Measurements from ENCODE around the gene PCDHGA6. TPM values are rescaled to one million over a fixed set of nuclear protein-coding genes. Genes with fewer than 3 reads are reported as not detected.
"Not testable (repeated sequence)": the region's sequence is repeated elsewhere in the genome, so short reads cannot be mapped to it uniquely, and the experiment has no call there.

The PCDHGA6 gene
- total RNA-seq, 1 donor from 2014 or later = 0.41 TPM

DNA sequence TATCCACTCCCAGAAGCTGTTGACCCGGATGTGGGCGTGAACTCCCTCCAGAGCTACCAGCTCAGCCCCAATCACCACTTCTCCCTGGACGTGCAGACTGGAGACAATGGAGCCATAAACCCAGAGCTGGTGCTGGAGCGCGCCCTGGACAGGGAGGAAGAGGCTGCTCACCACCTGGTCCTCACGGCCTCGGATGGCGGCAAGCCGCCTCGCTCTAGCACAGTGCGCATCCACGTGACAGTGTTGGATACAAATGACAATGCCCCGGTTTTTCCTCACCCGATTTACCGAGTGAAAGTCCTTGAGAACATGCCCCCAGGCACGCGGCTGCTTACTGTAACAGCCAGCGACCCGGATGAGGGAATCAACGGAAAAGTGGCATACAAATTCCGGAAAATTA, 19.6 kb downstream of the PCDHGA6 start:
- Mint-ChIP-seq H3K4me1 (ENCODE audit: low read depth, unreplicated experiment) (peaks cover 1% of the 10 kb centered on the region), H3K27me3 (ENCODE audit: low read depth, unreplicated experiment) (no peaks in the 10 kb centered on the region), H3K9me3 (ENCODE audit: unreplicated experiment) (peaks cover 42% of the 10 kb centered on the region), H3K4me3 (ENCODE audit: unreplicated experiment) (no peak overlapping the region), H3K27ac (ENCODE audit: unreplicated experiment) (no peak overlapping the region), H3K36me3 (ENCODE audit: low read depth, unreplicated experiment) (peaks cover 26% of the 10 kb centered on the region)
- no peaks in the 10 kb centered on the region for H3K79me2 ChIP-seq (ENCODE audit: insufficient read depth, low read length)
- no peak overlapping the region for H3K4me2 ChIP-seq (ENCODE audit: low read length)
- peaks cover 45% of the 10 kb centered on the region for H3K9me3 ChIP-seq (ENCODE audit: insufficient read depth, low read depth, low read length)
- no peak overlapping the region for H3K4me3 ChIP-seq (ENCODE audit: insufficient read depth, low read depth, low read length)
- no peaks in the 10 kb centered on the region for H3K4me1 ChIP-seq (ENCODE audit: insufficient read depth, low read length)
- no peak for FAIRE-seq
- no peak overlapping the region for H2AFZ ChIP-seq (ENCODE audit: low read depth, low read length)
- H3K27ac ChIP-seq (ENCODE audit: low read depth, low read length) = no peak overlapping the region
- DNase-seq (ENCODE audit: low read depth) = no peak
- TF ChIP-seq, protein P1, sequence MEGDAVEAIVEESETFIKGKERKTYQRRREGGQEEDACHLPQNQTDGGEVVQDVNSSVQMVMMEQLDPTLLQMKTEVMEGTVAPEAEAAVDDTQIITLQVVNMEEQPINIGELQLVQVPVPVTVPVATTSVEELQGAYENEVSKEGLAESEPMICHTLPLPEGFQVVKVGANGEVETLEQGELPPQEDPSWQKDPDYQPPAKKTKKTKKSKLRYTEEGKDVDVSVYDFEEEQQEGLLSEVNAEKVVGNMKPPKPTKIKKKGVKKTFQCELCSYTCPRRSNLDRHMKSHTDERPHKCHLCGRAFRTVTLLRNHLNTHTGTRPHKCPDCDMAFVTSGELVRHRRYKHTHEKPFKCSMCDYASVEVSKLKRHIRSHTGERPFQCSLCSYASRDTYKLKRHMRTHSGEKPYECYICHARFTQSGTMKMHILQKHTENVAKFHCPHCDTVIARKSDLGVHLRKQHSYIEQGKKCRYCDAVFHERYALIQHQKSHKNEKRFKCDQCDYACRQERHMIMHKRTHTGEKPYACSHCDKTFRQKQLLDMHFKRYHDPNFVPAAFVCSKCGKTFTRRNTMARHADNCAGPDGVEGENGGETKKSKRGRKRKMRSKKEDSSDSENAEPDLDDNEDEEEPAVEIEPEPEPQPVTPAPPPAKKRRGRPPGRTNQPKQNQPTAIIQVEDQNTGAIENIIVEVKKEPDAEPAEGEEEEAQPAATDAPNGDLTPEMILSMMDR (IDR thresholded peaks at IDR 0.05; ENCODE audit: insufficient read depth, low read depth, low read length) = no peak
- TF ChIP-seq EZH2 (IDR thresholded peaks at IDR 0.05; ENCODE audit: insufficient read depth, low read length) = no peak
- H3K27me3 ChIP-seq (ENCODE audit: insufficient read depth, low read length) = no peaks in the 10 kb centered on the region
- no peaks in the 10 kb centered on the region for H3K36me3 ChIP-seq (ENCODE audit: insufficient read depth, low read length)
- no peaks in the 10 kb centered on the region for H4K20me1 ChIP-seq (ENCODE audit: insufficient read depth, low read length)
- no peak overlapping the region for H3K9ac ChIP-seq (ENCODE audit: low read length)

DNA sequence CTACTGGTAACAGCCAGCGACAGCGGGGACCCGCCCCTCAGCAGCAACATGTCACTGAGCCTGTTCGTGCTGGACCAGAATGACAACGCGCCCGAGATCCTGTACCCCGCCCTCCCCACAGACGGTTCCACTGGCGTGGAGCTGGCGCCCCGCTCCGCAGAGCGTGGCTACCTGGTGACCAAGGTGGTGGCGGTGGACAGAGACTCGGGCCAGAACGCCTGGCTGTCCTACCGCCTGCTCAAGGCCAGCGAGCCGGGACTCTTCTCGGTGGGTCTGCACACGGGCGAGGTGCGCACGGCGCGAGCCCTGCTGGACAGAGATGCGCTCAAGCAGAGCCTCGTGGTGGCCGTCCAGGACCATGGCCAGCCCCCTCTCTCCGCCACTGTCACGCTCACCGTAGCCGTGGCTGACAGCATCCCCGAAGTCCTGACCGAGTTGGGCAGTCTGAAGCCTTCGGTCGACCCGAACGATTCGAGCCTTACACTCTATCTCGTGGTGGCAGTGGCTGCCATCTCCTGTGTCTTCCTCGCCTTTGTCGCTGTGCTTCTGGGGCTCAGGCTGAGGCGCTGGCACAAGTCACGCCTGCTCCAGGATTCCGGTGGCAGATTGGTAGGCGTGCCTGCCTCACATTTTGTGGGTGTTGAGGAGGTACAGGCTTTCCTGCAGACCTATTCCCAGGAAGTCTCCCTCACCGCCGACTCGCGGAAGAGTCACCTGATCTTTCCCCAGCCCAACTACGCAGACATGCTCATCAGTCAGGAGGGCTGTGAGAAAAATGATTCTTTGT, 20.9 kb downstream of the PCDHGA6 start:
- H3K36me3 ChIP-seq (ENCODE audit: insufficient read depth, low read length); H3K4me3 Mint-ChIP-seq (ENCODE audit: unreplicated experiment); H3K9ac ChIP-seq (ENCODE audit: low read length); H3K27me3 ChIP-seq (ENCODE audit: insufficient read depth, low read length); DNase-seq (ENCODE audit: low read depth); H3K4me1 ChIP-seq (ENCODE audit: insufficient read depth, low read length); H3K27me3 Mint-ChIP-seq (ENCODE audit: low read depth, unreplicated experiment); H3K4me1 Mint-ChIP-seq (ENCODE audit: low read depth, unreplicated experiment); FAIRE-seq; H3K79me2 ChIP-seq (ENCODE audit: insufficient read depth, low read length); H4K20me1 ChIP-seq (ENCODE audit: insufficient read depth, low read length); H3K27ac ChIP-seq (ENCODE audit: low read depth, low read length); H3K4me3 ChIP-seq (ENCODE audit: insufficient read depth, low read depth, low read length); H3K4me2 ChIP-seq (ENCODE audit: low read length); H3K27ac Mint-ChIP-seq (ENCODE audit: unreplicated experiment); H2AFZ ChIP-seq (ENCODE audit: low read depth, low read length): not testable (repeated sequence)
- peaks cover 34% of the 10 kb centered on the region for H3K36me3 Mint-ChIP-seq (ENCODE audit: low read depth, unreplicated experiment)
- peaks cover 44% of the 10 kb centered on the region for H3K9me3 ChIP-seq (ENCODE audit: insufficient read depth, low read depth, low read length)
- peaks cover 41% of the 10 kb centered on the region for H3K9me3 Mint-ChIP-seq (ENCODE audit: unreplicated experiment)

DNA sequence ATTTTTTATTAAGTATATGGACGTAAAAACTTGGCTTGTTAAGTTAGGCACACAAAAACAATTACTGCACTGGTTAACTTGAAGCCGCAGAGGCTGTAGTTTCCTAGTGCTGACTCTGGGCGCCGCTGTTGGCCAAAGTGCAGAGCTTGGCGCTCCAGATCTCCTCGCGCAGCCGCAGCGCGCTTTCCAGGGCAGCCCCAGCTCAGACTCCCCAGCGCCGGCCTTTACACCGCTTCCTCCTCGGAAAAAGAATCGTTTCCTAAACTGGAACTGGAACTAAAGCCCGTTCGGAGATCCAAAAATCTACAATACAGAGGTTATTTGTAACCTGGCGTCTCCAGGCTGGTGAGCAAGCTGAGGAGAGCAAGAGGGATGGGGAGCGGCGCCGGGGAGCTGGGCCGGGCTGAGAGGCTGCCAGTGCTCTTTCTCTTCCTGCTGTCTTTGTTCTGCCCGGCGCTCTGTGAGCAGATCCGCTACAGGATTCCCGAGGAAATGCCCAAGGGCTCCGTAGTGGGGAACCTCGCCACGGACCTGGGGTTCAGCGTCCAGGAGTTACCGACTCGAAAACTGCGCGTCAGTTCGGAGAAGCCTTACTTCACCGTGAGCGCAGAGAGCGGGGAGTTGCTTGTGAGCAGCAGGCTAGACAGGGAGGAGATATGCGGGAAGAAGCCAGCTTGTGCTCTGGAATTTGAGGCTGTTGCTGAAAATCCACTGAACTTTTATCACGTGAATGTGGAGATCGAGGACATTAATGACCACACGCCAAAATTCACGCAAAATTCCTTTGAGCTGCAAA, 24.3 kb downstream of the PCDHGA6 start, which contains the start of gene PCDHGB5:
Gene PCDHGB5, plus strand, starts transcription at position 192 of the 796 bp plus-strand sequence. Its CDS starts 181 bp downstream, at position 373.
- not testable (repeated sequence) for H3K27me3 Mint-ChIP-seq (ENCODE audit: low read depth, unreplicated experiment); H4K20me1 ChIP-seq (ENCODE audit: insufficient read depth, low read length); FAIRE-seq; H3K4me1 Mint-ChIP-seq (ENCODE audit: low read depth, unreplicated experiment); H3K4me1 ChIP-seq (ENCODE audit: insufficient read depth, low read length); H3K79me2 ChIP-seq (ENCODE audit: insufficient read depth, low read length); H3K27ac Mint-ChIP-seq (ENCODE audit: unreplicated experiment); H3K36me3 ChIP-seq (ENCODE audit: insufficient read depth, low read length); H3K27me3 ChIP-seq (ENCODE audit: insufficient read depth, low read length); H3K27ac ChIP-seq (ENCODE audit: low read depth, low read length); H3K4me3 Mint-ChIP-seq (ENCODE audit: unreplicated experiment)
- H3K9me3 ChIP-seq (ENCODE audit: insufficient read depth, low read depth, low read length) = peaks cover 41% of the 10 kb centered on the region
- Mint-ChIP-seq H3K36me3 (ENCODE audit: low read depth, unreplicated experiment) (peaks cover 27% of the 10 kb centered on the region), H3K9me3 (ENCODE audit: unreplicated experiment) (peaks cover 31% of the 10 kb centered on the region)
- peak within 1 kb of the TSS; percentile 42 for H3K4me3 ChIP-seq (ENCODE audit: insufficient read depth, low read depth, low read length)
- DNase-seq (ENCODE audit: low read depth) = peak; percentile 30
- H2AFZ ChIP-seq (ENCODE audit: low read depth, low read length) = peak within 1 kb of the TSS; percentile 41
- H3K9ac ChIP-seq (ENCODE audit: low read length) = peak within 1 kb of the TSS; percentile 60
- H3K4me2 ChIP-seq (ENCODE audit: low read length) = peak within 1 kb of the TSS; percentile 64
- TF ChIP-seq, protein P1 (IDR thresholded peaks at IDR 0.05; ENCODE audit: insufficient read depth, low read depth, low read length) = peak; percentile 41

All from astrocyte (in vitro differentiated cells and primary cell).